Activated T-cell treated with anti-CD3 and anti-CD28 coated beads, Interleukin-2, amount 50 U/mL, for 24 hours (primary cell): ENCODE results near the gene INTS11.

Experiments
- DNase-seq: peaks from one replicate; pipeline ENCODE4 v3.0.0-alpha.2; 2020
- H3K27ac Mint-ChIP-seq: 2 replicates; pipeline ENCODE4 v1.8.0; 2020; ENCODE audit warnings: mild to moderate bottlenecking, mixed read lengths
- H3K27me3 Mint-ChIP-seq: 2 replicates; pipeline ENCODE4 v1.8.0; 2020; ENCODE audit warnings: mixed read lengths
- H3K36me3 Mint-ChIP-seq: 2 replicates; pipeline ENCODE4 v1.8.0; 2020; ENCODE audit warnings: low read depth, mixed read lengths
- H3K4me1 Mint-ChIP-seq: 2 replicates; pipeline ENCODE4 v1.8.0; 2020; ENCODE audit warnings: low read depth, mixed read lengths
- H3K4me3 Mint-ChIP-seq: 2 replicates; pipeline ENCODE4 v1.8.0; 2020; ENCODE audit warnings: mild to moderate bottlenecking, moderate library complexity, mixed read lengths
- H3K9me3 Mint-ChIP-seq: 2 replicates; pipeline ENCODE4 v1.8.0; 2020; ENCODE audit warnings: mixed read lengths

Gene INTS11

GRCh38 chr1:1352786-1353388 is 28.4 kb upstream of the INTS11 start:
- H3K27me3 Mint-ChIP-seq = peaks cover 35% of the 10 kb centered on the region
- DNase-seq = no peak
- H3K4me1 Mint-ChIP-seq = peaks cover 7% of the 10 kb centered on the region
- H3K36me3 Mint-ChIP-seq = no peaks in the 10 kb centered on the region
- no peak overlapping the region for H3K4me3 Mint-ChIP-seq
- no peaks in the 10 kb centered on the region for H3K9me3 Mint-ChIP-seq
- no peak overlapping the region for H3K27ac Mint-ChIP-seq

DNA sequence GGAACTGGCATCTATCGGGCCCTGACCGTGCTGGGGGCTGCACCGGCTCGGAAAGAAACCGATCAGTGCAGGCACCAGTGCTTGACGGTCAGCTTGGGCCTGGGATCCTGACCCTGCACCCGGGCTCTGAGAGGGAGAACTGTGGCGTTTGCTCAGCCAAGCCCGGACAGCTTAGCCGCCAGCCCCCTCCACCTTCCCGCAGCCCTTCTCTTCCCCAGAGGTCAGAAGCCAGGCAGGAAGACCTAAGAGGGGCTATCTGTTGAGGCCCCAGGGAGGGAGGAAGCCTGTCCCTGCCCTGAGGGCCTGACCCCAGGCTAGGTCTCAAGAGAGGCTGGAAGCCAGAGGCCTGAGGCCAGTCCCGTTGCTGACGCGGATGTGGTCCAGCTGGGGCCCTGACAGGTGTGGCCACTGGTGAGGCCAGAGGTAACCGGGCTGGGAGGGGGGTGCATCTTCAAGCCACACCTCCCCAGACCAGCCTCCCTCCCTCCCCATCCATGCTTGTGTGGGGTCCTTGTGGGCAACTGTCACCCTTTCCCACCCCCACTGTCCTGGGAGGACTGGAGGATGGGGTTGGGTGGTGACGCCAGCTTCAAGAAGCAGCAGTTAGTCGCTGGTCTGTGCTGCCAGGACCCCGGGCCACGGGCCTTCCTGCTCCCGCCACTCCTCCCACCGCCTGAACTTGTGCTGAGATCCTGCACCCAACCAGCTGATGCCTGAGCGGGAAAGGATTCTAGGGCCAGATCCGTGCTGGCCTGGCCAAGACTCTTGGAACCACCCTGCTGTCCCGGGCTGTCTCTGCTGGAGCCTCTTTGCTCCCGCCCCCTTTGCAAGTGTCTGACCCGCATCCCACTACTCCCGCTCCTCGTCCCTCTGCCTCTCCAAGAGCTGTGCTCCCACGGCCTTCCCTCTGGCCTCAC is 27.3 kb upstream of the INTS11 start:
- H3K4me3 Mint-ChIP-seq = peak overlapping the region; percentile 62
- H3K36me3 Mint-ChIP-seq = no peaks in the 10 kb centered on the region
- no peak for DNase-seq
- no peaks in the 10 kb centered on the region for H3K9me3 Mint-ChIP-seq
- H3K27me3 Mint-ChIP-seq = peaks cover 26% of the 10 kb centered on the region
- peaks cover 18% of the 10 kb centered on the region for H3K4me1 Mint-ChIP-seq
- peak overlapping the region; percentile 60 for H3K27ac Mint-ChIP-seq

- Mint-ChIP-seq H3K9me3 (no peaks in the 10 kb centered on the region), H3K4me3 (peak within 1 kb of the TSS; percentile 82), H3K36me3 (no peaks in the 10 kb centered on the region), H3K27me3 (peaks cover 25% of the 10 kb centered on the region), H3K27ac (peak within 1 kb of the TSS; percentile 77), H3K4me1 (peaks cover 37% of the 10 kb centered on the region)
- DNase-seq = peak; percentile 82
Observed at GRCh38 chr1:1349256-1350012, 25.0 kb upstream of the INTS11 start, which contains the start of gene DVL1. DVL1 (minus strand) TSS chr1:1349418; CDS start chr1:1349065, 353 bp downstream.

- no peak for DNase-seq
Observed at GRCh38 chr1:1348420-1349255, 24.2 kb upstream of the INTS11 start.

GRCh38 chr1:1347663-1348419 is 23.4 kb upstream of the INTS11 start:
- H3K9me3 Mint-ChIP-seq = no peaks in the 10 kb centered on the region
- peak overlapping the region; percentile 77 for H3K27ac Mint-ChIP-seq
- peaks cover 35% of the 10 kb centered on the region for H3K4me1 Mint-ChIP-seq
- peak overlapping the region; percentile 82 for H3K4me3 Mint-ChIP-seq
- H3K36me3 Mint-ChIP-seq = no peaks in the 10 kb centered on the region
- peaks cover 10% of the 10 kb centered on the region for H3K27me3 Mint-ChIP-seq
- DNase-seq = no peak

More at GRCh38 chr1:1348420-1349255, 24.2 kb upstream of the INTS11 start:
- Mint-ChIP-seq H3K27me3 (peaks cover 18% of the 10 kb centered on the region), H3K9me3 (no peaks in the 10 kb centered on the region), H3K36me3 (no peaks in the 10 kb centered on the region), H3K4me1 (peaks cover 35% of the 10 kb centered on the region), H3K4me3 (peak overlapping the region; percentile 82), H3K27ac (peak overlapping the region; percentile 77)

DNA sequence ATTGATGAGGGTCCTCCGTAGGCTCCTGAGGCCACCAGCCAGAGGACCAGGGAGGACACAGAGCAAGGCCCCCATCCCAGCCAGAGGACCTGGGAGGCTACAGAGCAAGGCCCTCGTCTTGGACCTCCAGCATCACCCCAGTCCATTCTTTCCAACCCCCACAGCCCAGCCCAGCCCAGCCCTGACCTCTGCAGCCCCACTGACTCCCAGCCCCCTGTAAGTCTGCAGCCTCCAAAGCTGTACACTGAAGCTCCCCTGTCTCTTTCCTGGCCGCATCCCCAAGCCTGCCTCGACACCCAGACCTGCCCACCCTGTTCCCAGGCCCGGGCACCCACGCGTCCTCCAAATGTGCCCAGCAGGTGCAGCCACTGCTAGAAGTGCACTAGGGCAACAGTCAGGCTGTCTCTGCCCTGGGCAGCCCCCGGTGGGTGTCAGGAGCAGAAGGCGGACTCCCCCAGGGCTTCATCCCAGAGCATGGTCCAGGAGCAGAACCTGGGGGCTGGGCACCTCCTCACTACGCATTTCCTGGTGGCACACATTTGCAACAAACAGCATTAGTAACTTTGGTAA is 22.7 kb upstream of the INTS11 start:
- Mint-ChIP-seq H3K4me1 (peaks cover 32% of the 10 kb centered on the region), H3K27ac (peak overlapping the region; percentile 37), H3K27me3 (peaks cover 2% of the 10 kb centered on the region), H3K4me3 (peak overlapping the region; percentile 82), H3K36me3 (no peaks in the 10 kb centered on the region), H3K9me3 (no peaks in the 10 kb centered on the region)
- no peak for DNase-seq

DNA sequence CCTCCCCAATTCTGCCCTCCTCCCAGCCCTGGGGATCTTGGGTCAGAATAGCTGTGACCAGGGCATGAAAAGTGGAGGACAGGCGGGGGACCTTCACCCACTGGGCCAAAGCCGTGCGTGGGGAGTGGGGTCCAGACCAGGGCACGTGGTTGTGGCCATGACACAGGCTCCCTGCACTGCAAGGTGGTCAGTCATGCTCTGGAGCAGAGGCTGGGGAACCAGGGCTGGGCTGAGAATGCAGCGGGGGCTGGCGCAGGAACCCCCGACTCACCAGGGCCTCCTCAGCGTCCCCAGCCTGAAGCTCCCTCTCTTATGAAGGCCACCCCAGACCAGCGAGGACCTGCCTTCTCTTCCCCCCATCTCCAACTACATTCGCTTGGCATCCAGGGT is 22.0 kb upstream of the INTS11 start:
- Mint-ChIP-seq H3K36me3 (peaks cover 4% of the 10 kb centered on the region), H3K27ac (no peak overlapping the region), H3K4me3 (peak overlapping the region; percentile 41), H3K9me3 (no peaks in the 10 kb centered on the region), H3K4me1 (peaks cover 30% of the 10 kb centered on the region), H3K27me3 (no peaks in the 10 kb centered on the region)
- DNase-seq = no peak

GRCh38 chr1:1345860-1346500 is 21.5 kb upstream of the INTS11 start:
- Mint-ChIP-seq H3K4me3 (no peak overlapping the region), H3K27me3 (no peaks in the 10 kb centered on the region), H3K27ac (no peak overlapping the region), H3K36me3 (peaks cover 9% of the 10 kb centered on the region), H3K9me3 (no peaks in the 10 kb centered on the region), H3K4me1 (peaks cover 30% of the 10 kb centered on the region)
- no peak for DNase-seq

GRCh38 chr1:1345384-1345783 is 20.9 kb upstream of the INTS11 start:
- Mint-ChIP-seq H3K9me3 (no peaks in the 10 kb centered on the region), H3K36me3 (peaks cover 15% of the 10 kb centered on the region), H3K4me3 (no peak overlapping the region), H3K4me1 (peaks cover 30% of the 10 kb centered on the region), H3K27ac (no peak overlapping the region), H3K27me3 (no peaks in the 10 kb centered on the region)
- no peak for DNase-seq

- Mint-ChIP-seq H3K4me3 (no peak overlapping the region), H3K36me3 (peaks cover 21% of the 10 kb centered on the region), H3K9me3 (no peaks in the 10 kb centered on the region), H3K27me3 (no peaks in the 10 kb centered on the region), H3K27ac (peak overlapping the region; percentile 67), H3K4me1 (peaks cover 30% of the 10 kb centered on the region)
- DNase-seq = peak; percentile 63
Observed at GRCh38 chr1:1344655-1345361, 20.3 kb upstream of the INTS11 start.

GRCh38 chr1:1343811-1344421 is 19.5 kb upstream of the INTS11 start:
- peaks cover 30% of the 10 kb centered on the region for H3K4me1 Mint-ChIP-seq
- no peaks in the 10 kb centered on the region for H3K27me3 Mint-ChIP-seq
- H3K9me3 Mint-ChIP-seq = no peaks in the 10 kb centered on the region
- no peak overlapping the region for H3K4me3 Mint-ChIP-seq
- peaks cover 26% of the 10 kb centered on the region for H3K36me3 Mint-ChIP-seq
- H3K27ac Mint-ChIP-seq = no peak overlapping the region
- DNase-seq = no peak

DNA sequence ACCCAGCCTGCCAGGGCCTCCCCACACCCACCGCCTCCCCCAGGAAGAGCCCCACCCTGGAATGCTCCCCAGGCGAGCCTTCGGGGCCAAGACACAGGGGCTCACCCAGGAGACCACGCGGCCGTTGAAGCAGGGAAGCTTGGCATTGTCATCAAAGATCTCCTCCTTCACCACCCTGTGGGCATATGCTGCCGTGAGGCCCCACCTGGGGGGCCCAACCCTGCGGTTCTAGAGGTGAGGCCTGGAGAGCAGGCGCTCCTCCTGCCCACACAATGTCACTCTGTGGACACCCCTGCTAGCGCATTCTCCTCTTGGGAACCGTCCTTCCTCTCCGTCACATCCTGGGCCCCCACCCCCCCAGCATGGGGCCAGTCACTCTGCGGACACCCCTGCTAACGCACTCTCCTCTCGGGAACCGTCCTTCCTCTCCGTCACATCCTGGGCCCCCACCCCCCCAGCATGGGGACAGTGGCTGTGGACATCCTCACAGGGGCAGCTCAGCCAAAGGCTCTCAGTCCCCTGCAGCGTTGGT is 18.2 kb upstream of the INTS11 start:
- peaks cover 28% of the 10 kb centered on the region for H3K4me1 Mint-ChIP-seq
- H3K9me3 Mint-ChIP-seq = no peaks in the 10 kb centered on the region
- no peaks in the 10 kb centered on the region for H3K27me3 Mint-ChIP-seq
- peaks cover 35% of the 10 kb centered on the region for H3K36me3 Mint-ChIP-seq
- DNase-seq = no peak
- H3K4me3 Mint-ChIP-seq = no peak overlapping the region
- no peak overlapping the region for H3K27ac Mint-ChIP-seq
